HG02678 (cell line): ENCODE data around the gene LCN6.

Experiments
- ATAC-seq: cut with Tn5 transposase; IDR thresholded peaks from one replicate; pipeline ENCODE4 v1.9.1; 2021; ENCODE audit warnings: mild to moderate bottlenecking, moderate library complexity; ENCODE audit not compliant: unreplicated experiment

Gene LCN6

GRCh38 chr9:136745389-136746154, 2.8 kb downstream of the LCN6 start:
- no peak for ATAC-seq

- no peak for ATAC-seq
Observed at GRCh38 chr9:136744773-136745172, 3.6 kb downstream of the LCN6 start.

- no peak for ATAC-seq
Observed at GRCh38 chr9:136743639-136744211, 4.6 kb downstream of the LCN6 start.

GRCh38 chr9:136742591-136743391, 5.5 kb downstream of the LCN6 start, which contains the start of gene LCN10:
Gene LCN10, minus strand, starts transcription at chr9:136742940. Its CDS starts 37 bp downstream, at chr9:136742903.
- ATAC-seq: no peak

- ATAC-seq: no peak
Observed at GRCh38 chr9:136741883-136742571, 6.3 kb downstream of the LCN6 start.

GRCh38 chr9:136740971-136741882, 7.1 kb downstream of the LCN6 start:
- ATAC-seq: no peak

- no peak for ATAC-seq
Observed at GRCh38 chr9:136740491-136740890, 7.8 kb downstream of the LCN6 start.

GRCh38 chr9:136740069-136740468, 8.3 kb downstream of the LCN6 start:
- ATAC-seq: no peak

- no peak for ATAC-seq
Observed at GRCh38 chr9:136739509-136739908, 8.8 kb downstream of the LCN6 start.

GRCh38 chr9:136738960-136739359, 9.4 kb downstream of the LCN6 start:
- no peak for ATAC-seq

- no peak for ATAC-seq
Observed at GRCh38 chr9:136735812-136736480, 12.4 kb downstream of the LCN6 start.

- no peak for ATAC-seq
Observed at GRCh38 chr9:136734837-136735496, 13.4 kb downstream of the LCN6 start.

GRCh38 chr9:136733611-136734010, 14.7 kb downstream of the LCN6 start:
- no peak for ATAC-seq

- ATAC-seq: no peak
Observed at GRCh38 chr9:136732444-136733178, 15.7 kb downstream of the LCN6 start.

GRCh38 chr9:136729926-136730325, 18.4 kb downstream of the LCN6 start:
- no peak for ATAC-seq

GRCh38 chr9:136729144-136729543, 19.2 kb downstream of the LCN6 start:
- no peak for ATAC-seq

GRCh38 chr9:136728548-136729123, 19.7 kb downstream of the LCN6 start:
- ATAC-seq: peak; percentile 25

GRCh38 chr9:136728080-136728547, 20.2 kb downstream of the LCN6 start:
- peak; percentile 68 for ATAC-seq
